ENCODE data around the gene PCSK4. TPM values are rescaled to one million over a fixed set of nuclear protein-coding genes. Genes with fewer than 3 reads are reported as not detected.

The PCSK4 gene
- total and polyA plus RNA-seq, 9 of the 15 experiments (the other 6 are each of a cell fraction or from before 2014, with no cell fraction given) = 0.01 to 9.1 (median 2.1) TPM; not detected in 1

DNA sequence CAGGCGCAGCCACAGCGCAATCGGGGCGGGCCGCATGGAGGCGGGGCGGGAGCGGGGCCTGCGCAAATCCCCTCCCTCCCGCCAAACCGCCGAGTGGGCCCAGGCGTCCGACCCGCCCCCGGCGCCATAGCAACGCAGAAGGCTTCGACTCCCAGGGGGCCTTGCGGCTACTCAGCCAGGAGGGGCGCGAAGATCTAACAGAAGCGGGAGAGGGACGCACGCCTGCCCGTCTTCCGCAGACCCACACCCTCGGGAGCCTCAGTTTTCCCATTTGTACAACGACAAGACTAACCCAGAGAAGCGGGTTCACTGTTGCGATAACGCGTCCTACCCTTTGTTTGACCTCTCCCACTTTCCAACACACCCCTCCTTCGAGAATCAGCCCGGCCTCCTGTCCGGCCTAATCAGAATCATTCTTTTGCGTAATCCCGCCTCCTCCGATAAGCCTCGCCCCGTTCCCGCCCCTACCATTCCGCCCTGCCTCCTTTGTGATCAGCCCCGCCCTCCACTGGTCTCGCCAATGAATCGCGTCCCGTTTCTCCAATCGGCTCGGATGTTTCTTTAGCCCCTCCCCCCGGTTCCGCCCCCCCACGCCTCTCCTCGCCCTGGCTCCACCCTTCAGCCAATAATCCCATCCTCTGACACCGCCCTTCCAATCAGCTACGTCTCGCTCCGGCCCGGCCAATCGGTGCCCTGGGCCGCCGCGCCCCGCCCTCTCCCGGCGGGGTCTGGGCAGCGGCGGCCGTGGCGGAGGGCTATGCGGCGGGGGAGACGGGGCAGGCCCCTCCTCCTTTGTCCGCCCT, at the start of gene PCSK4 (continued):
- TF ChIP-seq, protein P1, sequence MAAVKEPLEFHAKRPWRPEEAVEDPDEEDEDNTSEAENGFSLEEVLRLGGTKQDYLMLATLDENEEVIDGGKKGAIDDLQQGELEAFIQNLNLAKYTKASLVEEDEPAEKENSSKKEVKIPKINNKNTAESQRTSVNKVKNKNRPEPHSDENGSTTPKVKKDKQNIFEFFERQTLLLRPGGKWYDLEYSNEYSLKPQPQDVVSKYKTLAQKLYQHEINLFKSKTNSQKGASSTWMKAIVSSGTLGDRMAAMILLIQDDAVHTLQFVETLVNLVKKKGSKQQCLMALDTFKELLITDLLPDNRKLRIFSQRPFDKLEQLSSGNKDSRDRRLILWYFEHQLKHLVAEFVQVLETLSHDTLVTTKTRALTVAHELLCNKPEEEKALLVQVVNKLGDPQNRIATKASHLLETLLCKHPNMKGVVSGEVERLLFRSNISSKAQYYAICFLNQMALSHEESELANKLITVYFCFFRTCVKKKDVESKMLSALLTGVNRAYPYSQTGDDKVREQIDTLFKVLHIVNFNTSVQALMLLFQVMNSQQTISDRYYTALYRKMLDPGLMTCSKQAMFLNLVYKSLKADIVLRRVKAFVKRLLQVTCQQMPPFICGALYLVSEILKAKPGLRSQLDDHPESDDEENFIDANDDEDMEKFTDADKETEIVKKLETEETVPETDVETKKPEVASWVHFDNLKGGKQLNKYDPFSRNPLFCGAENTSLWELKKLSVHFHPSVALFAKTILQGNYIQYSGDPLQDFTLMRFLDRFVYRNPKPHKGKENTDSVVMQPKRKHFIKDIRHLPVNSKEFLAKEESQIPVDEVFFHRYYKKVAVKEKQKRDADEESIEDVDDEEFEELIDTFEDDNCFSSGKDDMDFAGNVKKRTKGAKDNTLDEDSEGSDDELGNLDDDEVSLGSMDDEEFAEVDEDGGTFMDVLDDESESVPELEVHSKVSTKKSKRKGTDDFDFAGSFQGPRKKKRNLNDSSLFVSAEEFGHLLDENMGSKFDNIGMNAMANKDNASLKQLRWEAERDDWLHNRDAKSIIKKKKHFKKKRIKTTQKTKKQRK (IDR thresholded peaks at IDR 0.05; ENCODE audit: borderline replicate concordance, low read depth, low read length) = no peak
- TF ChIP-seq BRD9 (IDR thresholded peaks at IDR 0.05; ENCODE audit: low read depth, partially characterized antibody) (no peak), HLTF (IDR thresholded peaks at IDR 0.05) (no peak), POLR2H (tag; IDR thresholded peaks at IDR 0.05; ENCODE audit: low read depth) (no peak), HNRNPL (IDR thresholded peaks at IDR 0.05; ENCODE audit: low read depth, low read length) (no peak), MBD2 (IDR thresholded peaks at IDR 0.05; ENCODE audit: borderline replicate concordance, low read depth) (peak; percentile 77), HMG20B (CRISPR knock-in tag; IDR thresholded peaks at IDR 0.05) (no peak), CCNT2 (IDR thresholded peaks at IDR 0.05; ENCODE audit: borderline replicate concordance, extremely low read depth, insufficient read length, low read depth, low read length) (peak; percentile 75), HMGN3 (IDR thresholded peaks at IDR 0.05; ENCODE audit: borderline replicate concordance, extremely low read depth, insufficient read length, low read depth, low read length) (peak; percentile 74), HDAC1 (IDR thresholded peaks at IDR 0.05) (peak in 1 of 2 experiments; percentile 98; a peak in 2 of 4 replicates), CREM (IDR thresholded peaks at IDR 0.05; ENCODE audit: low read depth) (no peak; the same call in 1 of the 2 replicates), MTF1 (CRISPR knock-in tag; IDR thresholded peaks at IDR 0.05; ENCODE audit: borderline replicate concordance) (no peak), TCFL5 (CRISPR knock-in tag; conservative IDR thresholded peaks at IDR 0.05) (no peak), MTA1 (IDR thresholded peaks at IDR 0.05; ENCODE audit: borderline replicate concordance) (no peak), KLF13 (tag; IDR thresholded peaks at IDR 0.05; ENCODE audit: borderline replicate concordance, low read depth) (peak; percentile 35; the same call in 1 of the 2 replicates)
- TF ChIP-seq, protein P2, sequence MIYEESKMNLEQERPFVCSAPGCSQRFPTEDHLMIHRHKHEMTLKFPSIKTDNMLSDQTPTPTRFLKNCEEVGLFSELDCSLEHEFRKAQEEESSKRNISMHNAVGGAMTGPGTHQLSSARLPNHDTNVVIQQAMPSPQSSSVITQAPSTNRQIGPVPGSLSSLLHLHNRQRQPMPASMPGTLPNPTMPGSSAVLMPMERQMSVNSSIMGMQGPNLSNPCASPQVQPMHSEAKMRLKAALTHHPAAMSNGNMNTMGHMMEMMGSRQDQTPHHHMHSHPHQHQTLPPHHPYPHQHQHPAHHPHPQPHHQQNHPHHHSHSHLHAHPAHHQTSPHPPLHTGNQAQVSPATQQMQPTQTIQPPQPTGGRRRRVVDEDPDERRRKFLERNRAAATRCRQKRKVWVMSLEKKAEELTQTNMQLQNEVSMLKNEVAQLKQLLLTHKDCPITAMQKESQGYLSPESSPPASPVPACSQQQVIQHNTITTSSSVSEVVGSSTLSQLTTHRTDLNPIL (CRISPR knock-in tag; IDR thresholded peaks at IDR 0.05) = no peak
- TF ChIP-seq, protein P3, sequence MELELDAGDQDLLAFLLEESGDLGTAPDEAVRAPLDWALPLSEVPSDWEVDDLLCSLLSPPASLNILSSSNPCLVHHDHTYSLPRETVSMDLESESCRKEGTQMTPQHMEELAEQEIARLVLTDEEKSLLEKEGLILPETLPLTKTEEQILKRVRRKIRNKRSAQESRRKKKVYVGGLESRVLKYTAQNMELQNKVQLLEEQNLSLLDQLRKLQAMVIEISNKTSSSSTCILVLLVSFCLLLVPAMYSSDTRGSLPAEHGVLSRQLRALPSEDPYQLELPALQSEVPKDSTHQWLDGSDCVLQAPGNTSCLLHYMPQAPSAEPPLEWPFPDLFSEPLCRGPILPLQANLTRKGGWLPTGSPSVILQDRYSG (tag; conservative IDR thresholded peaks at IDR 0.05; ENCODE audit: low read depth) = no peak
- TF ChIP-seq, protein P4, sequence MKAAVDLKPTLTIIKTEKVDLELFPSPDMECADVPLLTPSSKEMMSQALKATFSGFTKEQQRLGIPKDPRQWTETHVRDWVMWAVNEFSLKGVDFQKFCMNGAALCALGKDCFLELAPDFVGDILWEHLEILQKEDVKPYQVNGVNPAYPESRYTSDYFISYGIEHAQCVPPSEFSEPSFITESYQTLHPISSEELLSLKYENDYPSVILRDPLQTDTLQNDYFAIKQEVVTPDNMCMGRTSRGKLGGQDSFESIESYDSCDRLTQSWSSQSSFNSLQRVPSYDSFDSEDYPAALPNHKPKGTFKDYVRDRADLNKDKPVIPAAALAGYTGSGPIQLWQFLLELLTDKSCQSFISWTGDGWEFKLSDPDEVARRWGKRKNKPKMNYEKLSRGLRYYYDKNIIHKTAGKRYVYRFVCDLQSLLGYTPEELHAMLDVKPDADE (conservative IDR thresholded peaks at IDR 0.05; ENCODE audit: control insufficient read depth, low read depth, low read length) = no peak; the same call in 1 of the 2 replicates
- TF ChIP-seq, protein P5, sequence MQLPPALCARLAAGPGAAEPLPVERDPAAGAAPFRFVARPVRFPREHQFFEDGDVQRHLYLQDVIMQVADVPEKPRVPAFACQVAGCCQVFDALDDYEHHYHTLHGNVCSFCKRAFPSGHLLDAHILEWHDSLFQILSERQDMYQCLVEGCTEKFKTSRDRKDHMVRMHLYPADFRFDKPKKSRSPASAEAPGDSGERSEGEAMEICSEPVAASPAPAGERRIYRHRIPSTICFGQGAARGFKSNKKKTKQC (CRISPR knock-in tag; IDR thresholded peaks at IDR 0.05) = no peak; the same call in 1 of the 2 replicates
